SK-MEL-5 (cell line): ENCODE data around the gene GPR161. TPM values are rescaled to one million over a fixed set of nuclear protein-coding genes. Genes with fewer than 3 reads are reported as not detected.

ENCODE experiments used
- total RNA-seq: library from RNA; depleted of rRNA; stranded (reverse); fragments of >200 nt; shearing (Covaris generic); gene quantifications from 2 replicates; pipeline ENCODE4 v1.2.3, GENCODE V29; 2014; rRNA removed

GPR161 gene
- total RNA-seq, 1 experiment from 2014 or later = 38.2 TPM

Other genes with a start within 250 kb of the GPR161 start
- not detected in 2 replicates for gene ADCY10, start 222.8 kb downstream of the GPR161 start, total RNA-seq
- 29.6 and 29.7 TPM in 2 replicates for gene DCAF6, start 200.2 kb downstream of the GPR161 start, total RNA-seq
- 42.4 and 44.6 TPM in 2 replicates for gene MPC2, start 199.9 kb downstream of the GPR161 start, total RNA-seq
- 75.2 and 82.7 TPM in 2 replicates for gene TIPRL, start 42.0 kb upstream of the GPR161 start, total RNA-seq
- gene SFT2D2, start 89.1 kb upstream of the GPR161 start, total RNA-seq = 65.8 and 71.4 TPM in 2 replicates
- gene TBX19, start 143.9 kb upstream of the GPR161 start, total RNA-seq = 1.3 and 2.2 TPM in 2 replicates